GM19351 (cell line): ENCODE results near the gene EIF2B2.

Source experiments
- ATAC-seq: cut with Tn5 transposase; IDR thresholded peaks from one replicate; pipeline ENCODE4 v1.9.1; 2021; ENCODE audit warnings: mild to moderate bottlenecking, moderate library complexity; ENCODE audit not compliant: unreplicated experiment

The EIF2B2 gene

GRCh38 chr14:75002392-75003249 lies at the start of gene EIF2B2:
Gene EIF2B2, plus strand, starts transcription at chr14:75002921. Its CDS starts 70 bp downstream, at chr14:75002991.
- peak; percentile 96 for ATAC-seq

GRCh38 chr14:74953686-74954085 lies 49.0 kb upstream of the EIF2B2 start:
- ATAC-seq = no peak

DNA sequence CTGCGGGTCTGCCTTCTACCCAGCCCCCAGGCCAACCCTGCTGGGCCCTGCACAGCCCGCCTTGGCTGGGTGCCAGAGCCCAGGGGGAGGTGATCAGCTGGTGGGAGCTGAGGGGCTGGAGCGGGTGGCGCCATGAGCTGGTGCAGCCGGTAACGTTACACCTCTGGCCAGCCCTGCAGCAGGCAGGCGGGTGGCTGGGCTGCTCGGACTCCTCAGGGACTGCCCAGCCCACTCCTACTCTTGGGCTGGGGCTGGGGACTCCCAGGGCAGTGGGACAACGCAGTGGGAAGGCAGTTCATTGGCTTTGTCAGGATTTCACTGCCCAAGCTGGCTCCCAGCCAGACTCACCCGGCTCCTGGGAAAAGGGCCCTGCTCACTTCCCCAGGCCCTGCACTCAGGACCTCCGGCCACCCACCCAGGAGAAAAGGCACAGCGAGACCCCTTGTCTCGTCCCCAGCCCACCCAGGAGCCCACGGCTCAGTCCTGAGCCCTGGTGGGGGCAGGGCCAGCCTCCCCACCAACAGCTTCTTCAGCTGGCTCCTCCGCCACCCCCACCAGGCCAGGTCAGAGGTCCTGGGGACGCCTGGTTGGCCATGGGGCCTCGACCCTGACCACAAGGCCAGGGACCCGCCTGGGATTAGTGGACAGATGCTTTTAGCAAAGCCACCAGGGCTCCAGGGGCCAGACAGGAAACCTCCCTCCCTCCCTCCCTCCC lies 48.3 kb upstream of the EIF2B2 start:
- no peak for ATAC-seq

- no peak for ATAC-seq
Observed at GRCh38 chr14:74954947-74955228, 47.8 kb upstream of the EIF2B2 start.

GRCh38 chr14:74955229-74956026 lies 47.3 kb upstream of the EIF2B2 start, which contains the start of gene PGF:
Gene PGF, minus strand, starts transcription at chr14:74955597. Its CDS starts 355 bp downstream, at chr14:74955242.
- no peak for ATAC-seq

DNA sequence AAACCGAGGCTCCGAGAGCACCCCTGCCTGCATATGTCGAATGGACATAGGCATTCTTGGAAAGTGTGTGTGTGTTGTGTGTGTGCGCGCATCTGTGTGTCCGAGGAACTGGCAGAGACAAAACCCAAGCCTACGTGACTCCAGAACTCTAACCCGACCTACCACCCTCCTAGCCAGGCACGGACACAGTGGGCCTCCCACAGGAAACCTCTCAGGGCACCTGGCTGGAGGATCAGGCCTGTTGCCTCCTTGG lies 46.8 kb upstream of the EIF2B2 start:
- no peak for ATAC-seq

- ATAC-seq = no peak
Observed at GRCh38 chr14:74956280-74957072, 46.2 kb upstream of the EIF2B2 start.

GRCh38 chr14:74959596-74960180 lies 43.0 kb upstream of the EIF2B2 start:
- ATAC-seq = no peak

DNA sequence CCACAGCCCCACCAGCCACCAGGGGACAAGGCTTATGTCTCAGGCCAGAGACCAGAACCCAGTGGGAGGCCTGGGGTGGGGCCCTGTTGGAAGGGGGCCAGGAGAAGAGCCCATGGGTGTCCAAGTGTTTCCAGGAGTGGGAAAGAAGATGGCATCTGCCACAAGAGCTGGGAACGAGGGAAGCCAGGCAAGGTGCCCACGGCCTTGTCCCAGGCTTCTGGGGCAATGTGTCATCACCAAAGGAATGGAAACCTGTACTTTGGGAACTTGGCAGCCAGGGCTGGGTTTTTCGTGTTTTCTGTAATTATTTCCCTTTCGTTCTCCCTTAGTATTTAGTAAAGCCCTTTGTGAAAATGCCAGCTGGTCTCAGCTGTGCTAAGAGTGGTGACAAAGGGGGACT lies 42.0 kb upstream of the EIF2B2 start:
- no peak for ATAC-seq

GRCh38 chr14:74961238-74961911 lies 41.3 kb upstream of the EIF2B2 start:
- ATAC-seq = no peak

DNA sequence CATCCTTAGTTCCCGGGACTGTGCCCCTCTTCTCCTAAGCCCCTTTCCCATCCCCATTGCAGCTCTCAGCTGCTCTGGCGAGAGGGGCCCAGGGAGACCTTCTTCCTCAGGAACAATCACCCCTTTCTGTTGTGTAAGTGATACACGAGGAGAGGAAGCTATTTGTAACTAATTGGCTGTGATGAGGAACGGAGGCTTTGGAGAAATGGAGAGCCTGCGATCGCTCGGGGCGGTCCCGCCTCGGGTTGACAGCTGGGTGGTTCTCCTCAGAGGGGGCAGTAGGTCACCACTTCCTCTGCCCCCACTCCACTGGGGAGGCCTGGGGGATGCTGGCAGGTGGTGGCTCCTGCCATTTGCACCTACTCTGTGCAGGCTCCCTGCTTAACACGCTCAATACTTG lies 40.7 kb upstream of the EIF2B2 start:
- no peak for ATAC-seq

GRCh38 chr14:74962493-74962892 lies 40.2 kb upstream of the EIF2B2 start:
- ATAC-seq = no peak

GRCh38 chr14:74963178-74963704 lies 39.5 kb upstream of the EIF2B2 start:
- ATAC-seq = no peak

DNA sequence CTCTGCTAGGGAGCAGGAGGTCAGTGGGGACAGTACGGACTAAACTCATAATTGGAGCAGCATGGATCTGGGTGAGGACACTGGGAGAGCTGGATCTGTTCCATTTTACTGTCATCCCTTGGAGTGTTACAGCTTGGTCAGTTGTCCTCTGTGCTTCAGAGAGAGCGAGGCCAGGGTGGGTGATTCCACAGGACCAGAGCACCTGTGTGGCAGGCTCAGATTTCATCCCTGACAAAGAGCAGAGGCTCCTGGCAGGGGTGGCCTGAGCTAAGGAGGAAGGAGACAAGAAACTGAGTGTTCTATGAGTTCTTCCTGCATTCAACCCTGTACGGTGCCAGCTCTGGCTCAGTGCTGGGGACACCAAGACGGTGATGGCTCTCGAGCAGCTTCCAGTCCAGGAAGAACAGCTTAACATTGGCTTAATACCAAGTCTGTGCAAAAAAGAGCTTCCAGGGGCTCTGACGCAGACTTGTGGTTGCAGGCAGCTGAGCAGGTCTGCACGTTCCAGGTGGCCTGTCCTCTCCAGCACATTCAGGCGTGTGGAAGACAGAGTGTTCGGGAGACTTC lies 38.9 kb upstream of the EIF2B2 start:
- no peak for ATAC-seq

- ATAC-seq = no peak
Observed at GRCh38 chr14:74964787-74965485, 37.8 kb upstream of the EIF2B2 start.

DNA sequence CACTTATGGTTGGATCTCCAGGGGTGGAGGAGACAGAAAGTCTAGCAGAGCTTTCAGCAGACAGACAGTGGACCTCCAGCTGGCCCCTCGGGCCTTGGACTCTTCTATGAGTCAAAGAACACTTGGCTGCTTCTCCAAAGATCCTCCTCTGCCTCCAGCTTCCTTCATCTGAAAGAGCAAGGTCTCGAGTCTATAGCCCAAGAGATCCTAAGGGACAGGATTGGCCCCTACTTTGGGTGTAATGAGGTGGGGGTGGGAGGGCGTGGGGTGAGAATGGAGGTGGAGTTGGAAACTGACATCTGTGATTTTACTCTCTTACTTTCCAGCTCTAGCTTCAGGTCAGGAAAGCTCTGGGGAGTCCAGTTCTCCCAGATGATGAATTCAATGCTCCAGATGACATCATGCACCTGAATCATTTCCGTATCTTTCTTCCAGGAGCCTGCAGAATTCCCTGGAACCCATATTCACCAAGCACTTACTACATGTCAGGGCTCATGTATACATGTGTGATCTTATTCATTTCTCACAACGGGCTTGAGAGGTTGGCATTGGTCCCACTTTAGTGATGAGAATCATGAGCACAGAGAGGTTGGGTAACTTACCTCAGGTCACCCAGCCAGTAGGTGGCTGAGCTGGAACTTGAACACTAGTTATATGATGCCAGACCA lies 37.1 kb upstream of the EIF2B2 start:
- ATAC-seq = no peak

- no peak for ATAC-seq
Observed at GRCh38 chr14:74968811-74969210, 33.9 kb upstream of the EIF2B2 start.

GRCh38 chr14:74973003-74973653 lies 29.6 kb upstream of the EIF2B2 start:
- no peak for ATAC-seq
